ENCODE results near the gene ABCA3.

ABCA3 gene

DNA sequence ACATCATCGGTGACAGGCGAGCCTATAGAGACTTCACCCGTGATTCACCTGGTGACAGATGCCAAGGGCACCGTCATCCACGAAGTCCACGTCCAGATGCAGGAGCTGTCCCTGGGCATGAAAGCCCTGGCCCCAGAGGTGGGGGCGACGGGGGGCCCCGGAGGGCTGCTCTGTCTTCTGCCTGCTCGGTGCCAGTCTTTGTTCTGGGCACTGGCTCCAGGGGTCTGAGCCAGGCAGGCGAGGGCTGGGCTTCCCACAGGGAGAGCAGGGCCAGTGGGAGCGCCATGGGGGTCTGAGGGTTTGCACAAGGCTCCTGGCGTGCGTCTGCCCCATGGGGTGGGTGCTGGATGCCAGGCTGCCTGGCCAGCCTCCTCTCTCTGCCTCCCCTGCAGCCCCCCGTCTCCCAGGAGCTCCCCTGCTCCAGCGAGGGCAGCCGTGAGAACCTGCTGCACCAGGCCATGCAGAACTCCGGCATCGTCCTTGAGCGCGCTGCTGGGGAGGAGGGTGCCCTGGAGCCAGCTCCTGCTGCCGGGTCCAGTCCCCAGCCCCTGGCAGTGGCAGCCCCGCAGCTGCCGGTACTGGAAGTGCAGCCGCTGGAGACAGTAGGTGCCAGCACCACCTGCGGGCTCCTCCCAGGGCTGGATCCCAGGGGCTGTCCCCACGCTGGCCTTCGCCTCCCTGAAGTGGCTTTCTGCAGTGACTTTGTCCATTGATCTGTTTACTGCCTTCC lies 107.3 kb downstream of the ABCA3 start:
- no peak overlapping the region for H3K4me3 ChIP-seq (replicated peaks; ENCODE audit: low read depth, low read length)
- no peak for DNase-seq (ENCODE audit: low read depth)
- TF ChIP-seq, protein P1, sequence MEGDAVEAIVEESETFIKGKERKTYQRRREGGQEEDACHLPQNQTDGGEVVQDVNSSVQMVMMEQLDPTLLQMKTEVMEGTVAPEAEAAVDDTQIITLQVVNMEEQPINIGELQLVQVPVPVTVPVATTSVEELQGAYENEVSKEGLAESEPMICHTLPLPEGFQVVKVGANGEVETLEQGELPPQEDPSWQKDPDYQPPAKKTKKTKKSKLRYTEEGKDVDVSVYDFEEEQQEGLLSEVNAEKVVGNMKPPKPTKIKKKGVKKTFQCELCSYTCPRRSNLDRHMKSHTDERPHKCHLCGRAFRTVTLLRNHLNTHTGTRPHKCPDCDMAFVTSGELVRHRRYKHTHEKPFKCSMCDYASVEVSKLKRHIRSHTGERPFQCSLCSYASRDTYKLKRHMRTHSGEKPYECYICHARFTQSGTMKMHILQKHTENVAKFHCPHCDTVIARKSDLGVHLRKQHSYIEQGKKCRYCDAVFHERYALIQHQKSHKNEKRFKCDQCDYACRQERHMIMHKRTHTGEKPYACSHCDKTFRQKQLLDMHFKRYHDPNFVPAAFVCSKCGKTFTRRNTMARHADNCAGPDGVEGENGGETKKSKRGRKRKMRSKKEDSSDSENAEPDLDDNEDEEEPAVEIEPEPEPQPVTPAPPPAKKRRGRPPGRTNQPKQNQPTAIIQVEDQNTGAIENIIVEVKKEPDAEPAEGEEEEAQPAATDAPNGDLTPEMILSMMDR (IDR thresholded peaks at IDR 0.05; ENCODE audit: low read length, missing control alignments) = no peak

DNA sequence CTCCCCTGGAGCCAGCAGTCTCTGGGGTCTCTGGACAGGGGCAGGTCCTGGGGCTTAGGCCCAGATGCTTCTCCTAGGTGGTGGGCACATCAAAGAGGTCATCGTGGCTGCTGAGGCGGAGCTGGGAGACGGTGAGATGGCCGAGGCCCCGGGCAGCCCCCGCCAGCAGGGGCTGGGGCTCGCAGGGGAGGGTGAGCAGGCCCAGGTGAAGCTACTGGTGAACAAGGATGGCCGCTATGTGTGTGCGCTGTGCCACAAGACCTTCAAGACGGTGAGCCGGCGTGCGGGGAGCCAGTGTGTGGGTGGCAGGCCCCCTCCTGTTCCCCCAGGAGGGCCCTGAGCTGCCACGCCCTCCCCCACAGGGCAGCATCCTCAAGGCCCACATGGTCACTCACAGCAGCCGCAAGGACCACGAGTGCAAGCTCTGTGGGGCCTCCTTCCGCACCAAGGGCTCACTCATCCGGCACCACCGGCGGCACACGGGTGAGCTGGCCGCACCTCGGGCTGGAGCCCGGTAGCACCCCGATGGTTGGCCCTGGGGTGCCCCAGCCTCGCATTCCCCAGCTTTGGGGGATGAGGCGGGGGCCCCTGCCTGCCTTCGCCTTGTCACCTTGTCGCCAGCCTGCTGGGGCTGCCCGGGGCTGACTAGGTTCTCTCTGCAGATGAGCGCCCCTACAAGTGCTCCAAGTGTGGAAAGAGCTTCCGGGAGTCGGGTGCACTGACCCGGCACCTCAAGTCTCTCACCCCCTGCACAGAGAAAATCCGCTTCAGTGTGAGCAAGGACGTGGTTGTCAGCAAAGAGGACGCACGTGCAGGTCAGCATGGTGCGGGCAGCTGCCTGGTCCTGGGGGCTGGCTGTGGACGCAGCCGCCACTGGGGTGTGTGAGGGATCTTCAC lies 108.2 kb downstream of the ABCA3 start:
- no peak overlapping the region for H3K4me3 ChIP-seq (replicated peaks; ENCODE audit: low read depth, low read length)
- DNase-seq (ENCODE audit: low read depth) = no peak
- TF ChIP-seq, protein P1 (IDR thresholded peaks at IDR 0.05; ENCODE audit: low read length, missing control alignments) = no peak

DNA sequence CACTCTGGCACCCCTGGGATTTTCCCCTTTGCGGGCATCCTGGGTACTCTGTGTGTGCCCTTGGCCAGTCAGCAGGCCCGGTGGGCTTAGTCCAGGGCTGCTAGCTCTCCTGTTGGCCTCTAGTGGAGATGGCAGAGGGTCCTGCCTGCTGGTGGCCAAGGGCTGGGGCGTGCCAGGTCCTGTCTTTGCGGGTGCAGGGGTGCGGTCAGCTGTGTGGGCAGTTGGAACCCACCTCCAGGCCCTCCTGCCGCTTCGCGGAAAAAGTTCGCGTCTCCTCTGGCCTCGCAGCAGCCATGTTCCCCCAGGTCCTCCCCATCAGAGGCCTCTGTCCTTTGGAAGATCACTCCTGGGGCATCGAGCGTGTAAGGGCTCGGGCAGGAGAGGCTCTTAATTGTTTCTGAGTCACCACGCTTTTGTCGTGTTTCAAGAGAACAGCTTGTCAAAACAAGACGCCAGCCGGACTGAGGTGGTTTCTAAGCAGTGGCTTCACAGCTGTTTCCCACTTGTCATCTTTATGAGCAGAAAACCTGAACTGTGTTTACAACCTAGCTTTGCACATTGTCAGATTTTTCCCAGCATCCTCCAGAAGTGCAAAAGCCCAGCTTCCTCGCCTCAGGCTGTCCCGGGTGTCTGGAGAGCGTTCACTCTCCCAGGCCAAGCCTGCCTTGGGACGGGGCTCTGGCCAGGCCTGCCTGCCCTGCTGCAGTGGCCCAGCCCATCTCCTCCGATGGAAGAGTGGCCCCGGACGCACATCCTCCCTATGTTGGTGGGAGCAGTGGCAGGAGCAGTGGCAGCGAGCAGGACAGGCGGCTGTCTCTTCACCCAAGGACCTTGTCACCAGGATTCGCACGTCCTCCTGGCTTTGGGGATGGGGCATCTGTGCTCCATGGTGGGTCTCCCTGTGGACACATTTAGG lies 109.3 kb downstream of the ABCA3 start:
- TF ChIP-seq, protein P1 (IDR thresholded peaks at IDR 0.05; ENCODE audit: low read length, missing control alignments) = no peak
- no peak for DNase-seq (ENCODE audit: low read depth)
- H3K4me3 ChIP-seq (replicated peaks; ENCODE audit: low read depth, low read length) = no peak overlapping the region

DNA sequence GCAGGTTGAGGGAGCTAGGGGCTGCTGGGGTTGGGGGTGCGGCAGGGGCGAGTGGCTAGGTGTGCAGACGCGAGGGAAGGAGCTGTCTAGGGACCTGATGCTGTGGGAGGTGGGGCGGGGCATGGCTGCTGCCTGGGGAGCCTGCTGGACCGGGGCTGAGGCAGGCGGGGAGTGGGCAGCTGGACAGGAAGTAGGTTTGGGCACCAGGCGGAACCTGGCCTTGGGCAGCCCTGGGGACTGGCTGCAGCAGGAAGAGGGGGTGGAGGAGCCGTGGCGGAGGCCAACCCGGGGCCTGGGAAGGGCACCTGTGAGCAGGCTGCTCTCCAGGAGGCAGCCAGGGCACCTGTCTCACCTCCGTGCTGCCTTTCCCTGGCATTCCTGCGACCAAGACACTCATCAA lies 110.2 kb downstream of the ABCA3 start:
- TF ChIP-seq, protein P1 (IDR thresholded peaks at IDR 0.05; ENCODE audit: low read length, missing control alignments) = no peak
- no peak for DNase-seq (ENCODE audit: low read depth)
- no peak overlapping the region for H3K4me3 ChIP-seq (replicated peaks; ENCODE audit: low read depth, low read length)

DNA sequence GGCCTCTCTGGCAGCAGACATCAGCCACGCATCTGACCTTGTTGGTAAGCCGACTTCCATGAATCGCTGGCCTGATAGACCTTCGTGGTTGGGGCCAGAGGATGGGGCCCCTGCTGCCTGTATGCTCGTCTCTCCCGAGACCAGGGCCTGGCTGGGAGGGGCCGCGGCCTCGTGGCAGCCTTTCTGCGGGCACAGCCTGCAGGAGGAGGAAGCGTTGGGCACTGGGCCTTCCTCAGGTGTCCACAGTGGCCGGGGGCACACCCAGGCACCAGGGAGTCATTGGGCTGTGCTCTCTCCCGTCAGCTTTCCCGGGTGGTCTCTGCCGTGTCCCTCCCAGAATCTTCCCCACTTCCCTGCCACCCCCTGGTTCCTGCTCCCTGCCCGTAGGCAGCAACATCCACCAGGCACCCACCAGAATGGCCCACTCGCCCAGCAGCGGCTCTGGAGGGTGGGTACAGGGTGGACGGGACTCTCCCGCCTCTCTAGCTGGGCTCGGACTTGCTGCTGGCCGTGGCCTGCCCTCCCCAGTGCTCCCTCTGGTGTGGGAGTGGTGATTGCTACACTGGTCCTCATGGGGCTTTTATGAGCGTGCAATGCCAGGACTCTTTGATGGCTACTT lies 110.8 kb downstream of the ABCA3 start:
- no peak for DNase-seq (ENCODE audit: low read depth)

More for the DNA sequence above, 110.8 kb downstream of the ABCA3 start:
- TF ChIP-seq, protein P1 (IDR thresholded peaks at IDR 0.05; ENCODE audit: low read length, missing control alignments) = no peak
- H3K4me3 ChIP-seq (replicated peaks; ENCODE audit: low read depth, low read length) = no peak overlapping the region
